Measurements from ENCODE around the gene CGNL1.

The CGNL1 gene

GRCh38 chr15:57600197-57600596 is 223.9 kb downstream of the CGNL1 start:
- DNase-seq (ENCODE audit: low read depth): no peak

All from activated gamma-delta T cell treated with anti-CD3 and anti-CD28 coated beads, Interleukin-2, amount 50 U/mL, for 16 hours (primary cell).